Cardiac septum (tissue), 1 donor: ENCODE results near the gene EOLA2. TPM values are rescaled to one million over a fixed set of nuclear protein-coding genes. Genes with fewer than 3 reads are reported as not detected.
"Not testable (repeated sequence)": the region's sequence is repeated elsewhere in the genome, so short reads cannot be mapped to it uniquely, and the experiment has no call there.

Experiments
- DNase-seq: peaks from one replicate; pipeline ENCODE4 v3.0.0-alpha.2; 2020; ENCODE audit warnings: low spot score
- intact Hi-C: fragments of 100-400 bp; cut with DNase I; formaldehyde crosslinking; loops from one replicate; pipeline ENCODE4 v1.14.0; 2022
- total RNA-seq: library from RNA; stranded (reverse); fragmentation: NEBNext Ultra II Directional; extraction: Animal tissue kit (Norgen Biotek cat#: 25700); gene quantifications from one replicate; pipeline ENCODE4 v1.2.1, GENCODE V29; 2021
- donor health status: DM: no; HTN: no; CAD: no.

The EOLA2 gene
- total RNA-seq, 1 donor from 2014 or later = 23.7 TPM

- intact Hi-C loops = no loop called here
- no peak for DNase-seq
Measured at GRCh38 chrX:149937871-149938426, 342 bp downstream of the EOLA2 start.

- DNase-seq, intact Hi-C loops: not testable (repeated sequence)
Measured at GRCh38 chrX:149937328-149937727, 963 bp downstream of the EOLA2 start.

GRCh38 chrX:149933547-149933946 lies 4.7 kb downstream of the EOLA2 start:
- intact Hi-C loops, DNase-seq: not testable (repeated sequence)

GRCh38 chrX:149932970-149933369 lies 5.3 kb downstream of the EOLA2 start:
- intact Hi-C loops, DNase-seq: not testable (repeated sequence)

GRCh38 chrX:149932150-149932549 lies 6.1 kb downstream of the EOLA2 start:
- intact Hi-C loops, DNase-seq: not testable (repeated sequence)

GRCh38 chrX:149931355-149931754 lies 6.9 kb downstream of the EOLA2 start:
- DNase-seq, intact Hi-C loops: not testable (repeated sequence)

- DNase-seq, intact Hi-C loops: not testable (repeated sequence)
Measured at GRCh38 chrX:149929400-149929799, 8.9 kb downstream of the EOLA2 start, which contains the start of gene HSFX4. Gene HSFX4 (plus strand): TSS chrX:149929573. CDS start chrX:149929645, 72 bp downstream.

- DNase-seq, intact Hi-C loops: not testable (repeated sequence)
Measured at GRCh38 chrX:149928635-149929034, 9.7 kb downstream of the EOLA2 start.

GRCh38 chrX:149927964-149928258 lies 10.4 kb downstream of the EOLA2 start:
- intact Hi-C loops, DNase-seq: not testable (repeated sequence)

GRCh38 chrX:149927245-149927963 lies 10.9 kb downstream of the EOLA2 start:
- intact Hi-C loops, DNase-seq: not testable (repeated sequence)

GRCh38 chrX:149924434-149924833 lies 13.9 kb downstream of the EOLA2 start:
- DNase-seq, intact Hi-C loops: not testable (repeated sequence)

GRCh38 chrX:149923836-149924235 lies 14.5 kb downstream of the EOLA2 start:
- intact Hi-C loops, DNase-seq: not testable (repeated sequence)

GRCh38 chrX:149916745-149917392 lies 21.4 kb downstream of the EOLA2 start:
- DNase-seq = no peak
- intact Hi-C loops = no loop called here

GRCh38 chrX:149910178-149910695 lies 28.1 kb downstream of the EOLA2 start:
- no peak for DNase-seq
- intact Hi-C loops = no loop called here

- DNase-seq = no peak
- intact Hi-C loops = no loop called here
Measured at GRCh38 chrX:149909324-149910177, 28.7 kb downstream of the EOLA2 start.

- intact Hi-C loops = no loop called here
- no peak for DNase-seq
Measured at GRCh38 chrX:149908727-149909126, 29.6 kb downstream of the EOLA2 start.

- intact Hi-C loops = no loop called here
- DNase-seq = no peak
Measured at GRCh38 chrX:149908308-149908707, 30.0 kb downstream of the EOLA2 start.

GRCh38 chrX:149903889-149904748 lies 34.2 kb downstream of the EOLA2 start:
- DNase-seq = no peak
- intact Hi-C loops = no loop called here

GRCh38 chrX:149898554-149898953 lies 39.7 kb downstream of the EOLA2 start:
- intact Hi-C loops = no loop called here
- no peak for DNase-seq
